VCaP (cell line): ENCODE results near the gene TNS3.

Experiments
- H3K27ac ChIP-seq: fragments of 450-650 bp; 2 replicates; pipeline ENCODE4 v1.5.1; 2017
- TF ChIP-seq, protein P1 (sequence below): fragments of 450-650 bp; conservative IDR thresholded peaks from 2 replicates; pipeline ENCODE4 v1.5.1; 2017; ENCODE audit warnings: mild to moderate bottlenecking, moderate library complexity

Gene TNS3

DNA sequence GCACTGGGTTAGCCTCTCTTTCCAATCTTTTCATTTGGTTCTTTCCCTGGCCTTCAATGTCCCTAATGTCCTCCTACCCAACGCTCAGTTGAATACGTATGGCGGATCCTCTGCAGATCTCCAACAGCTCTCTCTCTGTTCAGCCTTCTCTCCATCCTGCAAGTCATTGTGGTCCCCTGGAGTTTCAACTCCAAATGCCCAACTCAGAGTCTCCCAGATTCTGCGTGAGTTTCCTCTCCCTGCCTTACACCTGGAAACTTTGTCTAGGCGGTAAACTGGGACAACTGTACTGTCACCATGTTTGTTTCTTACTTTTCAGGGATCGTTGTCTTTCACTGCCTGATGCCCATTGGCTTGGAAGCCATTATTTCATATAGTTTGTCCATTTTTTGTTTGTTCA is 273.1 kb downstream of the TNS3 start:
- TF ChIP-seq, protein P1, sequence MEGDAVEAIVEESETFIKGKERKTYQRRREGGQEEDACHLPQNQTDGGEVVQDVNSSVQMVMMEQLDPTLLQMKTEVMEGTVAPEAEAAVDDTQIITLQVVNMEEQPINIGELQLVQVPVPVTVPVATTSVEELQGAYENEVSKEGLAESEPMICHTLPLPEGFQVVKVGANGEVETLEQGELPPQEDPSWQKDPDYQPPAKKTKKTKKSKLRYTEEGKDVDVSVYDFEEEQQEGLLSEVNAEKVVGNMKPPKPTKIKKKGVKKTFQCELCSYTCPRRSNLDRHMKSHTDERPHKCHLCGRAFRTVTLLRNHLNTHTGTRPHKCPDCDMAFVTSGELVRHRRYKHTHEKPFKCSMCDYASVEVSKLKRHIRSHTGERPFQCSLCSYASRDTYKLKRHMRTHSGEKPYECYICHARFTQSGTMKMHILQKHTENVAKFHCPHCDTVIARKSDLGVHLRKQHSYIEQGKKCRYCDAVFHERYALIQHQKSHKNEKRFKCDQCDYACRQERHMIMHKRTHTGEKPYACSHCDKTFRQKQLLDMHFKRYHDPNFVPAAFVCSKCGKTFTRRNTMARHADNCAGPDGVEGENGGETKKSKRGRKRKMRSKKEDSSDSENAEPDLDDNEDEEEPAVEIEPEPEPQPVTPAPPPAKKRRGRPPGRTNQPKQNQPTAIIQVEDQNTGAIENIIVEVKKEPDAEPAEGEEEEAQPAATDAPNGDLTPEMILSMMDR: no peak
- H3K27ac ChIP-seq: no peak overlapping the region

DNA sequence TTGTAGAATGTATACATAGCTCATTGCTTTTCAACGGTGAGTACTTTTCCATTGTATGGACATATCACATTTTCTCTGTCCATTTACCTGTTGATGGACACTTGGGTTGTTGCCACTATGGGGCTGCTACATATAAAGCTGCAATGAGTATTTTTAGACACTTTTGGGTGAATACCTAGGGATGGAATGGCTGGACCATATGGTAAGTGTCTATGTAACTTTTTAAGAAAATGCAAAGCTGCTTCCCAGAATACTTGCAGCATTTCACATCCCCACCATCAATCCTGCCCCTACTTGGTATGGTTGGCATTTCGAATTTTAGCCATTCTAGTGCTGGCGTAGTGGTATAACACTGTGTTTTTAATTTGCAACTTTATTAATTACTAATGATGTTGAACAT is 274.6 kb downstream of the TNS3 start:
- H3K27ac ChIP-seq: no peak overlapping the region
- TF ChIP-seq, protein P1: no peak

DNA sequence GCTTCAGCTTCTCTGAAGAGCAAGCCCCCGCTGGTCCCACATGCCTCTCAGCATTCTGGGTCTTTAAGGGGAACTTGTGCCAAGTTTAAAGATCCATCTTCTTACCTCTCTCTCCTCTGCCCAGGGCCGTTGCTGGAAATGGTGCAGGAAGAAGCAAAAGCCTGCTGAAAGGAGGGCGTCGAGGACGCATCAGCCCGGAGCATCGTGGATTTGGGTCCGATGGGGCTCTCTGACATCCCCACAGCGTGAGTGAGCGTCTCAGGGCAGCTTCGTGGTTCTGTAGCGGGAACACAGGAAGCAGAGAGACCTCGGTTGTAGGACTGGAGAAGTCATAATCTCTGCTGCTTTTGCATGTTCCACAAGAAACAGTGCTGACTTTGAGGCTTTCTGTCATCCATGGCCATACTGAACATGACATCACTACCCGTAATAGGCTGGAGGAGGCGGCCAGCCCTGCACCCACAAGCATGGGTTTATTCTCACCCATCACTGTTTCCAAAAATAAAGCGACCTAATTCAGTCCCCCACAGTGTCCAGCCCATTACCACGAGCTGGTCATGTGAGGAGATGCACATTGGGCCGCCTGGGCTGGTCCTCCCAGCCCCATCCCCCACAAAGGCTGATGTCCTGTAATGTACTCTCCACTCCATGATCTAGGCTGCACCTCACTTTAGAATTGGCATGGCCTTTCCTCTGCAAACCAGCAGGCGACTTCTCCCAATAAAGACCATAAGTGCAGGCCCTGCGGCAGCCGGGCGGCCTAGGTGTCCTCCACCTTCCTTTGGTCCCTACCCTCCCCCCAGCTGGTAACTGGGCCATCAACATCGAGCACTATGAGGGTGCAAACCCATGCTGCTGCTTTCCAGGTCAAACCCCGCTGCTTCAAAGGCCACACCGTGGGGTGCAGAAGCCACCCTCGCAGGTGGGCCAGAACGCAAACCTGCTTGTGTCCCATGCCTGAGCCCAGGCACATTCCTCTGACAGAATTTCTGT is 276.9 kb downstream of the TNS3 start:
- no peak overlapping the region for H3K27ac ChIP-seq
- TF ChIP-seq, protein P1: no peak

DNA sequence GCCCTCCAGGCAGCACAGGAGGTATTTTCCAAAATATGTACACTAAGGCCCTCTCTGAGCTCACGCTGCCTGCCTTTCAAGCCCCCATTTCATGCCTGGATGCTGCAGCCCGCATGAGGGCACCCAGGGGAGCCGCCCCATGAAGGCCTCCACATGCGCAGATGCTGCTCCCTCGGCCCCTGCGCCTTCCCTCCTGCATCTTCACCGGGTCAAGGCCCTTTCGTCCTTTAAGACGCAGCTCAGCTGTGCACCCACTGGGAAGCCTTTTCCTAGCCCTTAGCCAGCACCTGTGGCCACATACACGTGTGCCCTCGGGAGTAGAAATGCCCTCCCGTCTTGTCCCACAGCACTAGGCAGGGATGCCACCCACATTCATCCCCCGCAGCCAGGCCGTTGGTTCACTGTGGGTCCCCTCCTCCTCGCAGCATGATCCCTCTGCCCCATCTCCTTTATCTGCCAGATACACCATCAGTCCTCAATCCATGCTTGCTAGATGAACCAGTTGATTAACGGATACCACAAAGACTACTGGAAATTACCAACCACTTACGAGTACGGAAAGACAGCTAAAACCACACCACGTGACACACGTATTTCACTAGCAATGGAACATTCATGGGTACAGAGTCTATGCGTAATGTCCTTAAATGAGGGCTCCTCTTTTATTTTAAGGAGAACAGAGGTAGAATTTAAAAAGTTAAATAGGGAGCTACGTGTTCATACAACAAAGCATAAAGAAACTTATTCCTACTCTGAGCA is 278.0 kb downstream of the TNS3 start:
- TF ChIP-seq, protein P1: no peak

DNA sequence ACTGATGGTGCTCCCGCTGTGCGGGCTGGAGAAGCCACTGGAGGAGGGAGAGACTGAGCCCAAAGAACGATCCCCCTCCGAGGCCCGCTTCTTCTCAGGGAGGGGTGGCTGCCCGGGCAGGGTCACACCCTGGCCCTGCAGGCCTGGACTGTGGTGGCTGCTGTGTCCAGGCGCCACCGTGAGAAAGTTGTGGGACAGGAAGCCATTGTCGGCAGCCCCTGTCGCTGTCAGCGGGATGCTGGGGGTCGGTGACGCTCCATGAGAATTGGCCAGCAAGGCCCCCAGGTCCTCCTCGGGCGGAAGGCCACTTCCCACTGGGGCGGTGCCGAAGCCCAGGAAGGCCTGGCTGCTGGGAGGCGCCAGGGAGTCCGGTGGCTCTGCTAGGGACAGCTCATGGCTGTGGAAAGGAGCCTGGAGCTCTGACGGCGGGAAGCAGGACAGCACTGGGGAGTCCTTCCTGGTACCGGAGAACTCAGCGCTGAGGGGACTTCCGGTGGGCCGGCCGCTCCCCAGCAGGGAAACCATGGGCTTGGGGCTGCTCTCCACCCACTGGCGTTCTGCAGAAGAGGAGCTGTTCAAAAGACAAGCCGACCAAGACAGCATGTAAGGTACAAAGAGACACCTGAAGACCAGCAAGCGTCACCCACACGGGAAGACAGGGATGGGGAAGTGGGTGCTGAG is 278.8 kb downstream of the TNS3 start:
- no peak overlapping the region for H3K27ac ChIP-seq

More for the DNA sequence above, 278.0 kb downstream of the TNS3 start:
- no peak overlapping the region for H3K27ac ChIP-seq

DNA sequence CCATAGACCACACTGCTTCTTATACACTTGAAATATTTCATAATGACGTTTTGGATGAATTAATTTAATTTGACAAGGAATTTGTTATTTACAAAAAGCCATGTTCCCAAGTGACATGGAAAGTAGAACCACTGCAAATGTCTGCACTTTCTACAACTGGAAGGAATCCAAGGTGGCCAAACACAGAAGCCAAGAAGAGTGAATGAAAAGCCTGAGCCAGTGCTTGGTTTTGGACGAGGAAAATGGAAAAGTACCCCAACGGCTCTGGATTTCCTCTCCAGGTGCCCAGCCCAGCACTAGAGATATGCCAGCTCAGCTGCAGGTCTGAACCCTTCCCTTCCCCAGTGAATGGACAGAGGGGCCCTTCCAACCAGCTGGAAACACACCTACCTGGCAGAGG is 279.4 kb downstream of the TNS3 start:
- H3K27ac ChIP-seq: no peak overlapping the region
- TF ChIP-seq, protein P1: no peak

More for the DNA sequence above, 278.8 kb downstream of the TNS3 start:
- TF ChIP-seq, protein P1: no peak
